ENCODE results near the gene ALG14.
"Not testable (repeated sequence)": the region's sequence is repeated elsewhere in the genome, so short reads cannot be mapped to it uniquely, and the experiment has no call there.

Gene ALG14

DNA sequence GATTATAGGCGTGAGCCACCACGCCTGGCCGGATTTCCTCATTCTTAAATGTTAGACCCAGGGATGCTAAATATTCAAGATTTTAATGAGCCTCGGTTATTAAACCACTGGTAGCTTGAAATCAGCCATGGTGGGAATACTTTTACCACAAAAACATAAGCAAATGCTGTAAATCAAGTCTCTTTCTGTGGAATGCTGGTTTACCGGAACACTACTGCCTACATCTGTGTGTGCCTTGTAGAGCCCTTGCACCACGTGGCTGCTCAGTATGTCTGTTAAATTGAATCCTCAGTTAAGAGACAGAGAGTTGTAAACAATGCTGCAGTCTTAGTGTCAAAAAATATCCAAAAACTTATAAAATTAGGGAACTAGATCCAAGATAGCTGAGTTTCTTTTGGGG, 119.0 kb downstream of the ALG14 start:
- no peak for DNase-seq (ENCODE audit: low read depth)

- no peak for DNase-seq (ENCODE audit: low read depth)
These were observed 119.6 kb downstream of the ALG14 start for GRCh38 chr1:94953107-94953506.

DNA sequence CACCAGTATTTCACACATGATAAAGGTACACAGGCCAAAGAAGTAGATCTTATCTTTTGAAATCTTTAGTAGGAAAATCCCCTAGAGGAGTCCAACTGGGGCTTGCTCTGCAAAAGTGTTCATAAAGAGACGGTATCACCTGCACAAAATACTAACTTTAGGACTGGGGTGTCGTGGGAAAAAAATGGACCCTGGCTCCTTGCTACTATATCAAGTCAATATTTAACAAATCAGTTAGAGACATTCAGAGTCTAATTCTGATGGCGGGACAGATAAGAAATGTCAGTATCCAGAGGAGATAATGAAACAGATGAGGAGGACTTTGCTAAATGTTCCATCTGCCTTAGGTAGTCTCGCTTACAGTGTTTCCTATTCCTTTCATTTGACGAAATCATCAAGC, 120.2 kb downstream of the ALG14 start:
- DNase-seq (ENCODE audit: low read depth) = no peak

DNA sequence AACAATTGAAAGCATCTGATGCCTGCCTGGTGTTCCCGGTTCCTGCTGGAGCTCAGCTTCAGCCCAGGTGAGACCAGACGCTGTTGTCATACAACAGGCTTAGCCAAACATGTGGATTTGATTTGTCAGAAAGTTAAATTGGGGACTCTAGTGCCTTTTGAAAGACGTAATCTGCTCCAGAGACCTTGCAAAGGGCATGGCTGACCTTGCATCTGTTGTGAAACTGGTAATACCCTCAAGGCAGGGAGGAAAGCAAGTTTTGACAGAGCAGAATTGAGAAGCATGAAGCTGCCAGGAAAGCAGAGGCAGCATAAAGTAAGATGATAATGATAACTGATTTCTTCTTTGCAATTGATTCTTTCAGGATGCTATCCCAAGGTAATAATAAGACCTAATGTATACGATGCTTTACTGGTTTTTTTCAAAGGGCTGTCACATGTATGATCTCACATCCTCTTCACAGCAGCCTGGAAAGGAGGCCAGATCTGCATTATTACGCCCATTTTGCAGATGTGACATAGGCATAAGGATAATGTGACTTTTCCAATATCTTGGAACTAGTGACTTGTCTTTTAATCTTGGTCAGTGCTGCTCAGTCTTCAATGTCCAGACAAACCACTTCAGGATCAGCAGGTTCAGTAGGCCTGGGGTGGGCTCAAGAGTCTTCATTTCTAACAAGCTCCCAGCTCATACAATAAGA, 121.1 kb downstream of the ALG14 start:
- no peak for DNase-seq (ENCODE audit: low read depth)

- DNase-seq (ENCODE audit: low read depth) = no peak
These were observed 121.7 kb downstream of the ALG14 start for GRCh38 chr1:94951046-94951445.

DNA sequence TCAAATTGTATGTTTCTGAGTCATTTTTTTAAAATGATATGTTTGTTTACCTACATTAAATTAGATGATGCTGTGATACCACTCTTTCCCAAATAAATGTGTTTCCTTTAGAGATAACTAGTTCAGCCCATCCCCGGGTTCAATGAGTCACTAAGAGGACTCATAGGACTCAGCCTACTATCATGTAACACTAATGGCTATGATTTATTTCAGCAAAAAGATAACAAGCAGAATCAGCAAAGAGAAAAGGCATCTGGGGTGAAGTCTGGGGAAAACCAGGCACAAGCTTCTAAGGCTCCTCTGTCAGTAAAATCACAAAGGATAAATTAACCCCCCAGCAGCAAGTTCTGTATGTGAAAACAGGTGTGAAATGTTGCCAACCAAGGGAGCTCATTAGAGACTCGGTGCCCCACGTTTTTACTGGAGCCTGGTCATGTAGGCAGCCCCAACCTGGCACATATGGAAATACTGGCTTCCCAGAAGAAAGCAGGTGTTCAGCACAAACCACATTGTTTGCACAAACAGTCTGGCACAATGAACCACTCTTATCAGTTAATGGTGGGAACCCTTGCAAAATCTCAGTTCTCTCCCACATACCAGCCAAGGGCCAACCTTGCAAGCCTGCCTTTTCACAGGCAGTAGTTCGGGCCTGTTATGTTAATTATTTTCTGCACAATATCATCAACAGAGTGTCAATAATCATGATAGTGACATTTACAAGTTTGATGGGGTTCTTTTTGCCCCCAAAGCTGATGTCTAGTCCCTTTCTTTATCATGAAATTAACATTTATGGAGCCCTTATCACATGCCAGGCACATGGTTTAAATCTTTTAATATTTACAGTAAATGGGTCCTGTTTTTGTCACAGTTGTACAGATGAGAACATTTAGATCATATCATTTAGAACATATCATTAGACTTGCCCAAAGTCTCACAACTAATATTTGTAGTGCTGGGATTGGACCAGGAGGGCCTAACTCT, 122.8 kb downstream of the ALG14 start:
- no peak for DNase-seq (ENCODE audit: low read depth)

DNA sequence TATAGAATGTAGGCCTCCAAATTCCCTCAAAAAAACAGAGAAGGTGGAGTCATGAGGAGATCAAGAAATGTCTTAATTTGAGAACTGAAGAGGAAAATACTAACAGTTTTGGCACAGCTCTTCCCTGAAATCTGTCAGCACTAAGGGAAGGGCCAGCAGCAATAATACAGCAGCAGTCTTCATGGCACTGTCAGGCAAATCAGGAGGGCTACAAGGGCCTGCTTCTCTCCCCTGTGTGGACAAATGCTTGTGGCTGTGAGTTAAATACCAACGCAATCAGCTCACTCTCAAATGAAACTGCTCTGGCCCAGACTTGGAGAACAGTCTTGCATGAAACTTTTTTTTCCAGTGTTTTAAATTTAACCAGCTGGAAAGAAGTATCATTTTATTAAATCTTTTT, 125.3 kb downstream of the ALG14 start:
- no peak for DNase-seq (ENCODE audit: low read depth)

- DNase-seq (ENCODE audit: low read depth) = no peak
These were observed 125.9 kb downstream of the ALG14 start for GRCh38 chr1:94946886-94947285.

DNA sequence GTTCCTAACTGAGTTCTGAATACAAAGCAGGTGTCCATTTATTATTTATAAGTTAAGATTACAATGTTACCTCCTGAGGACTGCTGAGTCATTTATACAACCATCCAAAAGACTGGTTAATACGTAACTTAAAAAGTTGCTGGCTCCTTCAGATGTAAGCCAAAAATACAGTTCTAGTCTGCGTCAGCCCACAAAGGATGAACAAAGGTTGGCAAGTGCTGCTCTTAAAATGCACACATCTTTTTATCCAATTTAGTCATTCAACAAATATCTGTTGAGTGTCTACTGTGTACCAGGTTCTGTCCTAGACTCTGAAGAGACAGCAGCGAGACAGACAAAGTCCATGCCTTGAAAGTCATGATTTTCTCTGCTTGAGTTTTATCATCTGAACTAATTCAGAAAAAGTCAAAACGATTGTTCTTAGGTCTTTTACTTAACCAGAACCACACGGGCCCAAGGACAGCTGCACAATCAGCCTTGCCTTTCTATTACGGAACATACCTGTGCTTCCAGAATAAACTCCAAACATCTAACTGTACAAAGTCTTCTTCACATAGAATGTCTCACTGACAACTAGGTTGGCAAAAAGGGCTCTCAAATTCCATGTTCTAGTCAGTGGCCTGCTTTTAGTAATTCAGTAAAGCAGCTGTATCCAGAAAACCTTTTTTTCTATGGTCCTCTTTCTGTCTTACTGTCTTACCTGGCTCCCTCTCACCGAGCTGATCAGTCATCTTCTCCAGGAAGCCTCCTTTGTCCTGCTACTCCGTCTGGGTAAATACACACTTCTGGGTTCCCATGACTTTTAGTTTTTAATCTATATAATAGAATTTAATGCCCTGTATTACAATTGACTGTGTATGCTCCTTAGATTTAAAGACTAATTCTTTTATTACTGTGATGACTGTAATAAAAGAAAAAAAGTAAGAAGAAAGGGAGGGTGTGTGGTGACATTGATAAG, 130.3 kb downstream of the ALG14 start:
- DNase-seq (ENCODE audit: low read depth) = no peak

- DNase-seq (ENCODE audit: low read depth) = not testable (repeated sequence)
These were observed 131.3 kb downstream of the ALG14 start for GRCh38 chr1:94941480-94941879.

- DNase-seq (ENCODE audit: low read depth) = no peak
These were observed 132.0 kb downstream of the ALG14 start for GRCh38 chr1:94940738-94941137.

GRCh38 chr1:94937820-94938219, 134.9 kb downstream of the ALG14 start:
- no peak for DNase-seq (ENCODE audit: low read depth)

GRCh38 chr1:94936861-94937620, 135.7 kb downstream of the ALG14 start:
- no peak for DNase-seq (ENCODE audit: low read depth)

DNA sequence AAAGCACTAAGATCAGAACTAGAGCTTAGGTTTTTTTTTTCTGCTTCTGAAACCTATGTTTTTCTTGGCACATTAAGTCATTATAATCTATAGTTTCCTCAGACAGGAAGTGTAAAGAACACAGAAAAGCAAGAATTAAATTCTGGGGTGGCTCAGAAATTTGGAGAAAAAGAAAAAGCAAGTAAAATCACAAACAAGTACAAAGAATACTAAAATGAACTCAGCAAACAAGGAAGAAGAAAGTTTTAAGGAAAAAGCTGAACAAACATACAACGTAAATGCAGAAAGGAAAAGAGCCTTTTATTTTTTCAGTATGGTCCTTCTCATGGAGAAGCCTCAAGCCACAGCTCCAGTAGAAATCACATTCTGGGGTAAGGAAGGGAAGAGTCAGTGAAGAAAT, 137.3 kb downstream of the ALG14 start:
- no peak for DNase-seq (ENCODE audit: low read depth)

GRCh38 chr1:94935034-94935433, 137.7 kb downstream of the ALG14 start:
- no peak for DNase-seq (ENCODE audit: low read depth)

DNA sequence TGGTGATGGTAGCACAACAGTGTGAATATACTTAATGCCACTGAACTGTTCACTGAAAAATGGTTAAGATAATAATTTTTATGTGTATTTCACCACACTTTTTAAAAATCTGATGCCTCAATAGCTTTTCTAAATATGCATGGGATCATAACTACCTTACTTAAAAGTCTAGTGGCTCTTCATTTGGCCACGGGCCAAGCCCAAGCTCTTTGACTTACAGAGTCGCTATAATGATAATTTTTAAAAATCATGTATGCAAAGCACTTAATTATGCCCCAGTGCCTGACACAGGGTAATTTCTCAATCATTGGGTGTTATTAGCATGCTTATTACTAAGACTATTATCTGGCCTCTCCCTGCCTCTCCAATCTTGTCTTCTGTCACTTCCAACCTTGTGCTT, 138.2 kb downstream of the ALG14 start:
- DNase-seq (ENCODE audit: low read depth) = no peak

DNA sequence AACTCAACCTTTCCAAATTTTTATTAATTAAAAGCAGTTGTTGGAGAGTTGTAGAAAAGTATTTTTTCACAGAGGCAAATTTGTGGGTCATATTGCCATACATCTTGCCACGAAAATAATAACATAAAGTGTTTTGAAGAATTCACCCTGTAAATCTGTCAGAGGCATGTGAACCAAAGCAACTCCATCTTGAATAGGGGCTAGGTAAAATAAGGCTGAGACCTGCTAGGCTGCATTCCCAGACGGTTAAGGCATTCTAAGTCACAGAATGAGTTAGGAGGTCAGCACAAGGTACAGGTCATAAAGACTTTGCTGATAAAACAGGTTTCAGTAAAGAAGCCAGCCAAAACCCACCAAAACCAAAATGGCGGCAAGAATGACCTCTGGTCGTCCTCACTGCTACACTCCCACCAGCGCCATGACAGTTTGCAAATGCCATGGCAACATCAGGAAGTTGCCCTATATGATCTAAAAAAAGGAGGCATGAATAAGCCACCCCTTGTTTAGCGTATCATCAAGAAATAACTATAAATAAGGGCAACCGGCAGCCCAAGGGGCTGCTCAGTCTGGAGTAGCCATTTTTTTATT, 141.4 kb downstream of the ALG14 start:
- no peak for DNase-seq (ENCODE audit: low read depth)

- no peak for DNase-seq (ENCODE audit: low read depth)
These were observed 143.2 kb downstream of the ALG14 start for GRCh38 chr1:94929351-94930217.

- DNase-seq (ENCODE audit: low read depth) = no peak
These were observed 144.3 kb downstream of the ALG14 start for GRCh38 chr1:94928293-94928939.
